ENCODE measurements around the gene CEACAM19. TPM values are rescaled to one million over a fixed set of nuclear protein-coding genes. Genes with fewer than 3 reads are reported as not detected.

CEACAM19 gene
- total RNA-seq, 1 experiment from 2014 or later = 67.8 TPM

GRCh38 chr19:44673510-44673909, 2.2 kb downstream of the CEACAM19 start:
- CTCF ChIA-PET = interaction anchor here (0.6 kb wide), 1 partner anchor 12 kb away, joined by 5 read pairs; no protein-coding TSS in a partner anchor
- no peak for TF ChIP-seq CTCF (IDR thresholded peaks at IDR 0.05; ENCODE audit: unreplicated experiment)
- DNase-seq = no peak
- no TSS peak for BruUV-seq (replicated peaks)
- H3K4me3 Mint-ChIP-seq (ENCODE audit: low read depth, unreplicated experiment) = no peak overlapping the region
- no peaks in the 10 kb centered on the region for H3K27me3 Mint-ChIP-seq (ENCODE audit: unreplicated experiment)
- intact Hi-C loops (cut with micrococcal nuclease; ENCODE audit: unreplicated experiment) = no loop called here
- H3K4me1 Mint-ChIP-seq (ENCODE audit: low read depth, unreplicated experiment) = peaks cover 30% of the 10 kb centered on the region
- peak overlapping the region; percentile 16 for H3K27ac Mint-ChIP-seq (ENCODE audit: unreplicated experiment)
- no peaks in the 10 kb centered on the region for H3K9me3 Mint-ChIP-seq (ENCODE audit: low read depth, unreplicated experiment)
- peaks cover 95% of the 10 kb centered on the region for H3K36me3 Mint-ChIP-seq (ENCODE audit: insufficient read depth, unreplicated experiment)

GRCh38 chr19:44675521-44675920, 4.2 kb downstream of the CEACAM19 start:
- Mint-ChIP-seq H3K27me3 (ENCODE audit: unreplicated experiment) (no peaks in the 10 kb centered on the region), H3K9me3 (ENCODE audit: low read depth, unreplicated experiment) (no peaks in the 10 kb centered on the region), H3K27ac (ENCODE audit: unreplicated experiment) (peak overlapping the region; percentile 62), H3K4me3 (ENCODE audit: low read depth, unreplicated experiment) (no peak overlapping the region), H3K36me3 (ENCODE audit: insufficient read depth, unreplicated experiment) (peaks cover 90% of the 10 kb centered on the region), H3K4me1 (ENCODE audit: low read depth, unreplicated experiment) (peaks cover 23% of the 10 kb centered on the region)
- CTCF ChIA-PET = no interaction called here
- no peak for DNase-seq
- no TSS peak for BruUV-seq (replicated peaks)
- no peak for TF ChIP-seq CTCF (IDR thresholded peaks at IDR 0.05; ENCODE audit: unreplicated experiment)
- intact Hi-C loops (cut with micrococcal nuclease; ENCODE audit: unreplicated experiment) = no loop called here

- CTCF ChIA-PET = interaction anchor here (0.8 to 1.0 kb wide), 4 partner anchors 14 to 106 kb away, joined by 3 to 4 read pairs (median 4); no protein-coding TSS in a partner anchor
- no peaks in the 10 kb centered on the region for H3K27me3 Mint-ChIP-seq (ENCODE audit: unreplicated experiment)
- intact Hi-C loops (cut with micrococcal nuclease; ENCODE audit: unreplicated experiment) = no loop called here
- no TSS peak for BruUV-seq (replicated peaks)
- no peak for TF ChIP-seq CTCF (IDR thresholded peaks at IDR 0.05; ENCODE audit: unreplicated experiment)
- H3K36me3 Mint-ChIP-seq (ENCODE audit: insufficient read depth, unreplicated experiment) = peaks cover 81% of the 10 kb centered on the region
- H3K27ac Mint-ChIP-seq (ENCODE audit: unreplicated experiment) = peak overlapping the region; percentile 33
- H3K4me3 Mint-ChIP-seq (ENCODE audit: low read depth, unreplicated experiment) = no peak overlapping the region
- no peaks in the 10 kb centered on the region for H3K9me3 Mint-ChIP-seq (ENCODE audit: low read depth, unreplicated experiment)
- no peak for DNase-seq
- peaks cover 23% of the 10 kb centered on the region for H3K4me1 Mint-ChIP-seq (ENCODE audit: low read depth, unreplicated experiment)
These were observed 5.9 kb downstream of the CEACAM19 start for GRCh38 chr19:44677019-44677811.

- intact Hi-C loops (cut with micrococcal nuclease; ENCODE audit: unreplicated experiment) = no loop called here
- peaks cover 3% of the 10 kb centered on the region for H3K9me3 Mint-ChIP-seq (ENCODE audit: low read depth, unreplicated experiment)
- peaks cover 69% of the 10 kb centered on the region for H3K36me3 Mint-ChIP-seq (ENCODE audit: insufficient read depth, unreplicated experiment)
These were observed 9.3 kb downstream of the CEACAM19 start for GRCh38 chr19:44680536-44680935.

More at GRCh38 chr19:44680536-44680935, 9.3 kb downstream of the CEACAM19 start:
- no TSS peak for BruUV-seq (replicated peaks)
- Mint-ChIP-seq H3K27me3 (ENCODE audit: unreplicated experiment) (no peaks in the 10 kb centered on the region), H3K4me1 (ENCODE audit: low read depth, unreplicated experiment) (peaks cover 51% of the 10 kb centered on the region), H3K4me3 (ENCODE audit: low read depth, unreplicated experiment) (no peak overlapping the region), H3K27ac (ENCODE audit: unreplicated experiment) (no peak overlapping the region)
- CTCF ChIA-PET = interaction anchor here (0.7 kb wide), 1 partner anchor 110 kb away, joined by 3 read pairs; no protein-coding TSS in a partner anchor
- TF ChIP-seq CTCF (IDR thresholded peaks at IDR 0.05; ENCODE audit: unreplicated experiment) = no peak
- no peak for DNase-seq

Data from Calu3 (cell line).